Trophoblast cell (in vitro differentiated cells and primary cell): ENCODE measurements around the gene CDHR4.
A peak's percentile ranks its signal among the peaks of the same experiment; 100 is the strongest.
"Not testable (repeated sequence)": the region's sequence is repeated elsewhere in the genome, so short reads cannot be mapped to it uniquely, and the experiment has no call there.

Experiments used
- DNase-seq, 2 donors: peaks; one replicate each; pipeline ENCODE4 v3.0.0-alpha.2; 2016
- H2AFZ ChIP-seq: 2 replicates; pipeline ENCODE4 v1.6.1; 2013; ENCODE audit warnings: low read length, moderate library complexity, mild to moderate bottlenecking; ENCODE audit not compliant: insufficient read depth, poor library complexity
- H2AK5ac ChIP-seq: 2 replicates; pipeline ENCODE4 v1.6.1; 2013; ENCODE audit warnings: mild to moderate bottlenecking, low read length
- H2BK120ac ChIP-seq: 2 replicates; pipeline ENCODE4 v1.6.1; 2013; ENCODE audit warnings: low read length, mild to moderate bottlenecking, moderate library complexity; ENCODE audit not compliant: insufficient read depth, poor library complexity
- H2BK12ac ChIP-seq: 2 replicates; pipeline ENCODE4 v1.6.1; 2013; ENCODE audit warnings: mild to moderate bottlenecking, low read length, moderate library complexity
- H2BK5ac ChIP-seq: 2 replicates; pipeline ENCODE4 v1.6.1; 2013; ENCODE audit warnings: low read length, low read depth, moderate library complexity, mild to moderate bottlenecking; ENCODE audit not compliant: poor library complexity
- H3K14ac ChIP-seq: 2 replicates; pipeline ENCODE4 v1.6.1; 2013; ENCODE audit warnings: mild to moderate bottlenecking, low read length
- H3K18ac ChIP-seq: 2 replicates; pipeline ENCODE4 v1.6.1; 2013; ENCODE audit warnings: mild to moderate bottlenecking, low read length
- H3K23ac ChIP-seq: 2 replicates; pipeline ENCODE4 v1.6.1; 2013; ENCODE audit warnings: low read length
- H3K27ac ChIP-seq: 2 replicates; pipeline ENCODE4 v1.5.1; 2013; ENCODE audit warnings: low read depth, mild to moderate bottlenecking, inconsistent platforms, low read length, moderate library complexity
- H3K27me3 ChIP-seq: 2 replicates; pipeline ENCODE4 v1.6.1; 2013; ENCODE audit warnings: inconsistent platforms, mild to moderate bottlenecking, low read length, moderate library complexity; ENCODE audit not compliant: insufficient read depth
- H3K36me3 ChIP-seq, 2 experiments: 1 replicate in 1 of 2; 2 replicates in 1 of 2; pipeline ENCODE4 v1.6.1; 2013; ENCODE audit warnings: low read length in 2 of 2, mild to moderate bottlenecking in 2 of 2, moderate library complexity in 1 of 2; ENCODE audit not compliant: insufficient read depth in 2 of 2, control insufficient read depth in 1 of 2
- H3K4ac ChIP-seq: 2 replicates; pipeline ENCODE4 v1.6.1; 2013; ENCODE audit warnings: low read depth, mild to moderate bottlenecking, low read length, moderate library complexity
- H3K4me1 ChIP-seq, 2 experiments: 1 replicate in 1 of 2; 2 replicates in 1 of 2; pipeline ENCODE4 v1.6.1; 2013; ENCODE audit warnings: low read length in 2 of 2, mild to moderate bottlenecking in 2 of 2, moderate library complexity in 1 of 2; ENCODE audit not compliant: insufficient read depth in 2 of 2, control insufficient read depth in 1 of 2
- H3K4me2 ChIP-seq: 2 replicates; pipeline ENCODE4 v1.6.1; 2013; ENCODE audit warnings: inconsistent platforms, mild to moderate bottlenecking, low read length, moderate library complexity
- H3K4me3 ChIP-seq: 2 replicates; pipeline ENCODE4 v1.5.1; 2013; ENCODE audit warnings: mild to moderate bottlenecking, low read depth, low read length, inconsistent platforms
- H3K79me1 ChIP-seq: one replicate; pipeline ENCODE4 v1.6.1; 2013; ENCODE audit warnings: low read length
- H3K79me2 ChIP-seq: 2 replicates; pipeline ENCODE4 v1.6.1; 2013; ENCODE audit warnings: low read length, mild to moderate bottlenecking; ENCODE audit not compliant: control insufficient read depth, insufficient read depth, poor library complexity
- H3K9ac ChIP-seq: 2 replicates; pipeline ENCODE4 v1.6.1; 2013; ENCODE audit warnings: mild to moderate bottlenecking, low read length
- H3K9me3 ChIP-seq: 2 replicates; pipeline ENCODE4 v1.6.1; 2013; ENCODE audit warnings: low read depth, mild to moderate bottlenecking, control low read depth, inconsistent platforms, low read length; ENCODE audit not compliant: insufficient read depth
- H4K12ac ChIP-seq: 2 replicates; pipeline ENCODE4 v1.6.1; 2013; ENCODE audit warnings: low read depth, mild to moderate bottlenecking, low read length, moderate library complexity
- H4K8ac ChIP-seq: 2 replicates; pipeline ENCODE4 v1.6.1; 2013; ENCODE audit warnings: low read depth, mild to moderate bottlenecking, low read length, moderate library complexity
- H4K91ac ChIP-seq: one replicate; pipeline ENCODE4 v1.6.1; 2013; ENCODE audit warnings: low read depth, mild to moderate bottlenecking, low read length, moderate library complexity
- WGBS: extraction: QIAGEN DNeasy Blood & Tissue Kit; methylation state at CpG from one replicate; pipeline ENCODE4 v1.1.7; 2013; ENCODE audit warnings: missing lambda C conversion rate; ENCODE audit not compliant: insufficient read length, insufficient coverage; ENCODE audit errors: extremely low coverage; 5-methylcytosine and 5-hydroxymethylcytosine counted together

Gene CDHR4

DNA sequence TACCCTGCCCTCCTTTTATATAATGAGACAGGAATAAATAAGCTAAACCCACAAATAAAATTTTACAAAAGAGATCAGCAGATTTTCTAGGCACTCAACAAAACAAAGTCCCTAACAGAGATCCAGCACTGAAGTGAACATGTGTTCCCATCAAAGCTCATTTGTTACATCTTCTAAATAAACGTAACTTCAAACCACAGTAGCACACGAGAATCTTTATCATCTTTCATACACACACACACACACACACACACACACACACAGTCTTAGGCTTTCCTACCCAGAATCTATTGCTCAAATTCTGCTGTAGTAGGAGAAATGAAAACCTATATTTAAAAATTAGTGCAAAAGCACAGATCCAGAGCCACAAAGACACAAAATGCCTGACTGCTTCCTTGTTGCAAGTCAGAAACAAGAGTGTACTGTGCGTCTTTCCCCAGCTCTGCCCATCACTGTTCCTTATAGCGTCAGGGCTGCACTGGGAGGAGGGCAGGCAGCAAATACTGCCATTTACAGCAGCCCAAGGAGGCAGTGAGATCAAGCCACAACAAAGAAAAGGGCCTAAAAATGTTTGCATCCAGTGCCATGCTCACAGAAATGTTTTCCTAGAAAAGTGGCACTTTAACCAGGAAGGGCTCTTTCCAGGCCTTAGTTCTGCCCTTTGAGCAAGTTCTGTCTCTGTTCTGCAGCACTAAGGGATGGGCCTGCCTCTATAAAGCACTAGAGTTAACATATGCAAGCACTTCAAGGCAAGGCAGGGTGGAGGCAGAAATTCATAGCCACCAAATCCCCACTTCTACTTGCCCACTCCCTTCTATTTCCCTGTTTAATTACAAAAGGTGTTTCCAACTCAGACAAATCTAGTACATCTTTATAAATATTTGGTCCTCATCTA is 19.3 kb downstream of the CDHR4 start:
- DNase-seq, result no peak
- peaks cover 4% of the 10 kb centered on the region for H3K79me1 ChIP-seq
- H4K12ac ChIP-seq, result no peak overlapping the region
- no peaks in the 10 kb centered on the region for H3K27me3 ChIP-seq
- WGBS, result 100% methylated on average over 2 of the region's 4 CpGs
- no peak overlapping the region for H4K91ac ChIP-seq
- H2BK12ac ChIP-seq, result no peak overlapping the region
- H2AK5ac ChIP-seq, result no peak overlapping the region
- H3K14ac ChIP-seq, result no peak overlapping the region
- H3K9me3 ChIP-seq, result no peaks in the 10 kb centered on the region
- no peak overlapping the region for H2AFZ ChIP-seq
- H3K4ac ChIP-seq, result peak overlapping the region; percentile 88
- H2BK5ac ChIP-seq, result no peak overlapping the region
- H3K9ac ChIP-seq, result no peak overlapping the region
- peaks cover 7% of the 10 kb centered on the region for H3K79me2 ChIP-seq
- H3K23ac ChIP-seq, result no peak overlapping the region
- H3K4me1 ChIP-seq, result peaks cover 6 to 7% of the 10 kb centered on the region in 2 experiments
- H2BK120ac ChIP-seq, result no peak overlapping the region
- no peak overlapping the region for H3K27ac ChIP-seq
- peaks cover 17 to 18% of the 10 kb centered on the region in 2 experiments for H3K36me3 ChIP-seq
- H3K18ac ChIP-seq, result peak overlapping the region; percentile 80
- H3K4me2 ChIP-seq, result no peak overlapping the region
- H4K8ac ChIP-seq, result no peak overlapping the region
- H3K4me3 ChIP-seq, result no peak overlapping the region

DNA sequence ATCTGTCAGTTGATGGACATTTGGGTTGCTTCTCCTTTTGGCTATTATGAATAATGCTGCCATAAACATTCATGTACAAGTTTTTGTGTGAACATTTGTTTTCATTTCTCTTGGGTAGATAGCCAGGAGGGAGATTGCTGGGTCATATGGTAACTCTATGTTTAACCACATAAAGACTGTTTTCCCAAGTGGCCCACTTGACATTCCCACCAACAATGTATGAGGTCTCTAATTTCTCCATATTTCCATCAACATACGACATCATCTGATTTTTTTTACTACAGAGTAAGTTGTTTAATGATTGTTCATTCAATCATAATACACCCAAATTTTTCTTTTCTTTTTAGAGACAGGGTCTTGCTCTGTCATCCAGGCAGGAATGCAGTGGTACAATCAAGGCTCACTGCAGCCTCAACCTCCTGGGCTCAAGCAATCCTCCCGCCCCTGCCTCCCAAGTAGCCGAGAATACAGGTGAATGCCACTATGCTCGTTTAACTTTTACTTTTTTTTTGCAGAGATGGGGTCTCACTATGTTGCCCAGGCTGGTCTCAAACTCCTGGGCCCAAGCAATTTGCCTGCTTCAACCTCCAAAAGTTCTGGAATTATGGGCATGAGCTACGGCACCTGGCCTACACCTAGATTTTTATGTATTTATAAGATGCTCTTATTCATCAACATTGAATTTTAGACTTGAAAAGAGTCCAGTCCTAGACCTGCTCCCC is 20.2 kb downstream of the CDHR4 start:
- Histone ChIP-seq H2AFZ (no peak overlapping the region), H2BK12ac (no peak overlapping the region), H4K8ac (no peak overlapping the region), H3K4me2 (no peak overlapping the region), H3K9ac (no peak overlapping the region), H3K4me3 (no peak overlapping the region), H2AK5ac (no peak overlapping the region), H3K14ac (no peak overlapping the region), H3K18ac (no peak overlapping the region), H3K23ac (no peak overlapping the region), H3K4me1 (peaks cover 3 to 7% of the 10 kb centered on the region in 2 experiments), H4K91ac (no peak overlapping the region), H3K36me3 (peaks cover 19 to 22% of the 10 kb centered on the region in 2 experiments), H2BK120ac (no peak overlapping the region), H3K9me3 (no peaks in the 10 kb centered on the region), H2BK5ac (no peak overlapping the region), H3K79me1 (peaks cover 4% of the 10 kb centered on the region), H3K79me2 (peaks cover 8% of the 10 kb centered on the region), H4K12ac (no peak overlapping the region), H3K27me3 (no peaks in the 10 kb centered on the region), H3K27ac (no peak overlapping the region), H3K4ac (peak overlapping the region; percentile 19)
- WGBS, result no CpG with 5 or more reads among the region's 5 CpGs
- DNase-seq, result no peak

DNA sequence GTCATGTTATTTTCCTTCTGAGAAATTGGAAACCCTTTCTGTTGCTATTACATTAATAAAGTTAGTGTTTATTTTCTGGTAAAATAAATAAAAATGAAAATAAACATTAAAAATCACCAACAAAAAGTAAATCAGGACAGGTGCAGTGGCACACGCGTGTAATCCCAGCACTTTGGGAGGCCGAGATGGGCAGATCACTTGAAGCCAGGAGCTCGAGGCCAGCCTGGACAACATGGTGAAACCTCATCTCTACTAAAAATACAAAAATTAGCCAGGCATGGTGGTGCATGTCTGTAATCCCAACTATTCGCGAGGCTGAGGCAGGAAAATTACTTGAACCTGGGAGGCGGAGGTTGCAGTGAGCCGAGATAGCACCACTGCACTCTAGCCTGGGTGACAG is 23.6 kb downstream of the CDHR4 start:
- H3K14ac ChIP-seq, H3K4ac ChIP-seq, H4K12ac ChIP-seq, H4K8ac ChIP-seq, H3K27me3 ChIP-seq, H3K18ac ChIP-seq, H2AK5ac ChIP-seq, H3K23ac ChIP-seq, H4K91ac ChIP-seq, H2BK5ac ChIP-seq, H3K9ac ChIP-seq, H3K79me1 ChIP-seq, DNase-seq, H2AFZ ChIP-seq, H3K4me1 ChIP-seq, H3K4me3 ChIP-seq, H3K9me3 ChIP-seq, H2BK12ac ChIP-seq, H2BK120ac ChIP-seq, H3K4me2 ChIP-seq, H3K27ac ChIP-seq: not testable (repeated sequence)
- Histone ChIP-seq H3K36me3 (peaks cover 12 to 13% of the 10 kb centered on the region in 2 experiments), H3K79me2 (peaks cover 11% of the 10 kb centered on the region)
- WGBS, result no CpG with 5 or more reads among the region's 8 CpGs

DNA sequence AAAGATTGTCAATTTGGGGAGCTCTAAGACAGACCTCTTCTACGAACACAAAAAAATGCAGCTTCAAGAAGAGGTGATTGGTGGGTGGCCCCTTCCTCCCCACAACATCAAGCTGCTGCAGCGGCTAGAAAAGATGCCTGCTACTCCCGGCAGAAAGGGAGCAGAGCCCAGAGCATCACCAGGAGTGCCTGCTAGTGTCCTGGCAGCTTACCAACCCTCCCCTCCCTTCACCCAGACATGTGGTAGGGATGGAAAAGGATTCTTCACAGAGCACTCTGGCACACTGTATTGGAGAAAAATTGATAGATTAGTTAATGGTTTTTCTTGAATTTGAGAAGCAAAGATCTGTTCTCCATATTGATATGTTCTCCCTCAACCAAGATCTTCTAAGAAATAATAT is 24.1 kb downstream of the CDHR4 start:
- H3K23ac ChIP-seq, result no peak overlapping the region
- H2AFZ ChIP-seq, result no peak overlapping the region
- H3K4me1 ChIP-seq, result peaks cover 2 to 3% of the 10 kb centered on the region in 2 experiments
- H2AK5ac ChIP-seq, result no peak overlapping the region
- DNase-seq, result no peak
- H3K79me2 ChIP-seq, result peaks cover 11% of the 10 kb centered on the region
- H3K9ac ChIP-seq, result no peak overlapping the region
- no peak overlapping the region for H3K4me3 ChIP-seq
- no peak overlapping the region for H2BK120ac ChIP-seq
- peaks cover 11 to 12% of the 10 kb centered on the region in 2 experiments for H3K36me3 ChIP-seq
- no peak overlapping the region for H3K4me2 ChIP-seq
- H3K9me3 ChIP-seq, result no peaks in the 10 kb centered on the region
- H3K27ac ChIP-seq, result no peak overlapping the region
- no peak overlapping the region for H2BK12ac ChIP-seq
- H4K91ac ChIP-seq, result no peak overlapping the region
- H2BK5ac ChIP-seq, result no peak overlapping the region
- H4K8ac ChIP-seq, result no peak overlapping the region
- H4K12ac ChIP-seq, result no peak overlapping the region
- H3K27me3 ChIP-seq, result no peaks in the 10 kb centered on the region
- no peak overlapping the region for H3K14ac ChIP-seq
- no peak overlapping the region for H3K18ac ChIP-seq
- peaks cover 2% of the 10 kb centered on the region for H3K79me1 ChIP-seq
- no CpG with 5 or more reads among the region's 3 CpGs for WGBS
- no peak overlapping the region for H3K4ac ChIP-seq
